Transverse colon (tissue), 4 donors: ENCODE measurements around the gene ANKRD10. TPM values are rescaled to one million over a fixed set of nuclear protein-coding genes. Genes with fewer than 3 reads are reported as not detected.

Experiments used
- DNase-seq: peaks from one replicate; pipeline ENCODE4 v3.0.0-alpha.2; 2019
- H3K27ac ChIP-seq, 4 donors: fragments of 200-600 bp; sonication (generic); 2 replicates each; pipeline ENCODE4 v1.5.1; 2016 to 2018; ENCODE audit warnings: inconsistent platforms in 4 of 4
- H3K27me3 ChIP-seq: fragments of 200-600 bp; sonication (generic); 2 replicates; pipeline ENCODE4 v1.5.1; 2017; ENCODE audit warnings: inconsistent platforms
- H3K36me3 ChIP-seq, 4 donors: fragments of 200-600 bp; sonication (generic); 2 replicates each; pipeline ENCODE4 v1.5.1; 2017 to 2019; ENCODE audit warnings: inconsistent platforms in 4 of 4
- H3K4me1 ChIP-seq, 4 donors: fragments of 200-600 bp; sonication (generic); 2 replicates each; pipeline ENCODE4 v1.5.1; 2017 to 2020; ENCODE audit warnings: inconsistent platforms in 4 of 4
- H3K4me3 ChIP-seq, 4 donors: fragments of 200-600 bp; sonication (generic); 1 replicate in 1 of 4; 2 replicates in 3 of 4; pipeline versions ENCODE4 v1.5.1 to v1.6.1; 2017 to 2019; ENCODE audit warnings: inconsistent platforms in 4 of 4
- H3K9me3 ChIP-seq, 2 donors: fragments of 200-600 bp; sonication (generic); 2 replicates each; pipeline ENCODE4 v1.5.1; 2017 to 2019; ENCODE audit warnings: inconsistent platforms in 2 of 2
- CTCF ChIP-seq, 5 experiments: fragments of 200-600 bp in 3 of 5; fragments of 450-650 bp in 2 of 5; sonication (generic) in 3 of 5; IDR thresholded peaks; 1 replicate in 2 of 5; 2 replicates in 3 of 5; pipeline ENCODE4 v1.5.1; 2016 to 2017; ENCODE audit warnings: antibody characterized with exemption in 5 of 5, inconsistent platforms in 3 of 5, mild to moderate bottlenecking in 2 of 5, moderate library complexity in 1 of 5
- EP300 ChIP-seq: sonication (generic); formaldehyde crosslinking; IDR thresholded peaks from one replicate; pipeline ENCODE4 v1.6.1; 2017; ENCODE audit warnings: antibody characterized with exemption, low read depth
- POLR2A ChIP-seq: fragments of 450-650 bp; IDR thresholded peaks from one replicate; pipeline ENCODE4 v1.6.1; 2016; ENCODE audit warnings: antibody characterized with exemption, mild to moderate bottlenecking, moderate library complexity
- POLR2AphosphoS5 ChIP-seq, 3 donors: sonication (generic); formaldehyde crosslinking; IDR thresholded peaks; one replicate each; pipeline ENCODE4 v1.6.1; 2016; ENCODE audit warnings: antibody characterized with exemption in 3 of 3
- WGBS, 2 donors: methylation state at CpG; one replicate each; pipeline ENCODE4 v1.1.5; 2018; ENCODE audit warnings: low coverage in 1 of 2; 5-methylcytosine and 5-hydroxymethylcytosine counted together
- in situ Hi-C, 4 donors: fragments of 200-750 bp; cut with MboI; loops; one replicate each; pipeline versions ENCODE4 v1.15.0 to v1.15.1; 2017; ENCODE audit warnings: low sequenced_read_pairs in 3 of 4, low pct_ligation_motif_present in 1 of 4, low pct_unique_long_range_greater_than_20kb in 1 of 4
- intact Hi-C: fragments of 100-400 bp; cut with DNase I; formaldehyde crosslinking; loops from one replicate; pipeline ENCODE4 v1.15.1; 2023; ENCODE audit warnings: low total_unique reads
- total RNA-seq, 4 donors: library from RNA; depleted of rRNA; stranded (reverse); fragments of >200 nt; gene quantifications; one replicate each; pipeline ENCODE4 v1.1.0, GENCODE V29; 2016

ANKRD10 gene
- total RNA-seq, 4 donors from 2014 or later = 124 to 286 (median 188) TPM

GRCh38 chr13:110869231-110869804 lies 45.6 kb downstream of the ANKRD10 start:
- in situ Hi-C loops (no loop called here), intact Hi-C loops (no loop called here)
- Histone ChIP-seq H3K4me3 (peak overlapping the region in 2 of 4 donors; percentile 3 to 17), H3K4me1 (peaks cover 8 to 17% (median 14%) of the 10 kb centered on the region in 4 donors), H3K9me3 (no peaks in the 10 kb centered on the region), H3K36me3 (no peaks in the 10 kb centered on the region), H3K27ac (peak overlapping the region; percentile 70 to 80 (median 78)), H3K27me3 (peaks cover 8% of the 10 kb centered on the region)
- no peak for DNase-seq
- WGBS, 2 donors = 75 to 83% methylated on average over 10 to 22 of the region's 22 CpGs
- TF ChIP-seq EP300 (no peak), POLR2AphosphoS5 (IDR thresholded peaks at IDR 0.05) (peak in 2 of 3 donors; percentile 6 to 9)

- peaks cover 8% of the 10 kb centered on the region for H3K27me3 ChIP-seq
- 61% methylated on average over 5 of the region's 5 CpGs; no CpG with 5 or more reads in 1 of the 2 donors for whole genome bisulfite sequencing, 2 donors
Observed at GRCh38 chr13:110868720-110869119, 46.1 kb downstream of the ANKRD10 start.

GRCh38 chr13:110867380-110867779 lies 47.5 kb downstream of the ANKRD10 start:
- Histone ChIP-seq H3K27me3 (peaks cover 8% of the 10 kb centered on the region), H3K27ac (no peak overlapping the region), H3K36me3 (no peaks in the 10 kb centered on the region), H3K9me3 (no peaks in the 10 kb centered on the region), H3K4me1 (peaks cover 5 to 17% (median 13%) of the 10 kb centered on the region in 4 donors), H3K4me3 (no peak overlapping the region)
- 50 to 69% methylated on average over 1 to 6 of the region's 6 CpGs for WGBS, 2 donors
- DNase-seq = no peak
- in situ Hi-C loops = no loop called here
- no peak for TF ChIP-seq EP300
- TF ChIP-seq POLR2A = no peak
- no peak for TF ChIP-seq POLR2AphosphoS5 (IDR thresholded peaks at IDR 0.05)
- TF ChIP-seq CTCF (IDR thresholded peaks at IDR 0.05) = no peak
- intact Hi-C loops = no loop called here

More at GRCh38 chr13:110868720-110869119, 46.1 kb downstream of the ANKRD10 start:
- Histone ChIP-seq H3K36me3 (no peaks in the 10 kb centered on the region), H3K9me3 (no peaks in the 10 kb centered on the region), H3K4me1 (peaks cover 5 to 17% (median 13%) of the 10 kb centered on the region in 4 donors), H3K27ac (peak overlapping the region; percentile 70 to 80 (median 78)), H3K4me3 (no peak overlapping the region)
- intact Hi-C loops = no loop called here
- no peak for DNase-seq
- TF ChIP-seq CTCF (IDR thresholded peaks at IDR 0.05) (no peak), EP300 (no peak), POLR2AphosphoS5 (IDR thresholded peaks at IDR 0.05) (no peak)
- in situ Hi-C loops = no loop called here

GRCh38 chr13:110866491-110867170 lies 48.2 kb downstream of the ANKRD10 start:
- H3K27ac ChIP-seq = no peak overlapping the region
- H3K9me3 ChIP-seq = no peaks in the 10 kb centered on the region
- no peaks in the 10 kb centered on the region for H3K36me3 ChIP-seq
- peaks cover 3% of the 10 kb centered on the region for H3K27me3 ChIP-seq
- no peak overlapping the region for H3K4me3 ChIP-seq
- intact Hi-C loops = no loop called here
- TF ChIP-seq CTCF (IDR thresholded peaks at IDR 0.05) (no peak), POLR2A (no peak), EP300 (no peak), POLR2AphosphoS5 (IDR thresholded peaks at IDR 0.05) (no peak)
- DNase-seq = no peak
- H3K4me1 ChIP-seq = peaks cover 5 to 17% (median 13%) of the 10 kb centered on the region in 4 donors
- in situ Hi-C loops = no loop called here
- WGBS, 2 donors = 68 to 81% methylated on average over 7 to 11 of the region's 11 CpGs
